Measurements from ENCODE around the gene CCL17.
A peak's percentile ranks its signal among the peaks of the same experiment; 100 is the strongest.

CCL17 gene

GRCh38 chr16:57409870-57410587 lies 5.5 kb downstream of the CCL17 start:
- no peaks in the 10 kb centered on the region for H3K27me3 ChIP-seq
- TF ChIP-seq CTCF (IDR thresholded peaks at IDR 0.05; ENCODE audit: low read depth, low read length) = 0 out of 2 replicates have a peak, but pooled peaks have one; percentile 2
- no peaks in the 10 kb centered on the region; the same call in 1 of the 2 replicates for H3K4me1 ChIP-seq
- H3K36me3 ChIP-seq = no peaks in the 10 kb centered on the region
- peaks cover 2% of the 10 kb centered on the region; the same call in 1 of the 2 replicates for H3K9me3 ChIP-seq
- DNase-seq = peak; percentile 35
- H3K4me3 ChIP-seq (ENCODE audit: low read depth, low read length) = no peak overlapping the region

- Histone ChIP-seq H3K27me3 (no peaks in the 10 kb centered on the region), H3K4me3 (ENCODE audit: low read depth, low read length) (no peak overlapping the region), H3K36me3 (no peaks in the 10 kb centered on the region), H3K4me1 (peaks cover 2% of the 10 kb centered on the region), H3K9me3 (peaks cover 2% of the 10 kb centered on the region; the same call in 1 of the 2 replicates)
- TF ChIP-seq CTCF (IDR thresholded peaks at IDR 0.05; ENCODE audit: low read depth, low read length) = no peak
- no peak for DNase-seq
These were observed 6.9 kb downstream of the CCL17 start for GRCh38 chr16:57411362-57411976.

- Histone ChIP-seq H3K9me3 (peaks cover 2% of the 10 kb centered on the region; the same call in 1 of the 2 replicates), H3K27me3 (no peaks in the 10 kb centered on the region), H3K36me3 (no peaks in the 10 kb centered on the region), H3K4me3 (ENCODE audit: low read depth, low read length) (no peak overlapping the region), H3K4me1 (peaks cover 11% of the 10 kb centered on the region)
- DNase-seq = no peak
- no peak for TF ChIP-seq CTCF (IDR thresholded peaks at IDR 0.05; ENCODE audit: low read depth, low read length)
These were observed 8.0 kb downstream of the CCL17 start for GRCh38 chr16:57412584-57412983.

- H3K27me3 ChIP-seq = no peaks in the 10 kb centered on the region
- no peak for DNase-seq
- TF ChIP-seq CTCF (IDR thresholded peaks at IDR 0.05; ENCODE audit: low read depth, low read length) = no peak
- H3K9me3 ChIP-seq = no peaks in the 10 kb centered on the region
- peaks cover 16% of the 10 kb centered on the region for H3K4me1 ChIP-seq
- no peaks in the 10 kb centered on the region for H3K36me3 ChIP-seq
- no peak overlapping the region for H3K4me3 ChIP-seq (ENCODE audit: low read depth, low read length)
These were observed 8.7 kb downstream of the CCL17 start for GRCh38 chr16:57413301-57413730.

GRCh38 chr16:57413733-57414132 lies 9.2 kb downstream of the CCL17 start:
- TF ChIP-seq CTCF (IDR thresholded peaks at IDR 0.05; ENCODE audit: low read depth, low read length) = no peak
- Histone ChIP-seq H3K4me1 (peaks cover 18% of the 10 kb centered on the region), H3K9me3 (no peaks in the 10 kb centered on the region), H3K4me3 (ENCODE audit: low read depth, low read length) (no peak overlapping the region), H3K36me3 (no peaks in the 10 kb centered on the region), H3K27me3 (no peaks in the 10 kb centered on the region)
- no peak for DNase-seq

GRCh38 chr16:57416084-57416483 lies 11.5 kb downstream of the CCL17 start:
- no peak for DNase-seq
- Histone ChIP-seq H3K9me3 (no peaks in the 10 kb centered on the region), H3K27me3 (no peaks in the 10 kb centered on the region), H3K4me3 (ENCODE audit: low read depth, low read length) (no peak overlapping the region), H3K36me3 (no peaks in the 10 kb centered on the region), H3K4me1 (peaks cover 23% of the 10 kb centered on the region)
- no peak for TF ChIP-seq CTCF (IDR thresholded peaks at IDR 0.05; ENCODE audit: low read depth, low read length)
